ENCODE data around the gene CORO2A. TPM values are rescaled to one million over a fixed set of nuclear protein-coding genes. Genes with fewer than 3 reads are reported as not detected.
A peak's percentile ranks its signal among the peaks of the same experiment; 100 is the strongest.

CORO2A gene
- total and polyA plus RNA-seq, 7 donors, result 0.09 to 0.30 (median 0.12) TPM

DNA sequence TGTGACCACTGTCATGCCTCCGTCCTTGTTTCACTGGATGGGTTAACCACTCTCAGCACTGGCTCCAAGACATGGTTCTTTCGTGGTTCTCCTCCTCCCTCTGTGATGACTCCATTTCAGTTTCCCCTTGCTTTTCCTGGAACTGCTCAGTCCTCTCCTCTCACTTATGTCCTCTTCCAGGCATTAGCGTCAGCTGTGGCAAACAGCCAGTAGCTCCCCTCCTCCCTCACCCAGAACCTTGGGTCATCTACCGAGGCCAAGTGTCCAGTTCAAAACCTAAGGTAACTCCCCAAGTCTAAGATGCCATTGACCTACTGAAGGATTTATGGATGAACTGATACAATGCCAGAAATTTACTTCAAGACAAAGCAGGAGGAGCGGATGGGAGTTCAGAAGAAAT is 9.8 kb upstream of the CORO2A start:
- intact Hi-C loops (cut with DNase I), result no loop called here
- no peak for TF ChIP-seq CTCF (IDR thresholded peaks at IDR 0.05)
- Histone ChIP-seq H3K9me3 (no peaks in the 10 kb centered on the region), H3K27me3 (ENCODE audit: insufficient read depth in 3 of 3, low read length in 2 of 3) (no peaks in the 10 kb centered on the region), H3K27ac (no peak overlapping the region), H3K4me1 (peaks cover 3% of the 10 kb centered on the region), H3K36me3 (ENCODE audit: insufficient read depth in 1 of 2, low read depth in 1 of 2) (no peaks in the 10 kb centered on the region), H3K4me3 (no peak overlapping the region)
- no peak for ATAC-seq
- 49 to 52% (median 51%) methylated on average over 5 of the region's 5 CpGs for WGBS, 3 donors
- peak in 1 of 2 donors; percentile 1 for DNase-seq

DNA sequence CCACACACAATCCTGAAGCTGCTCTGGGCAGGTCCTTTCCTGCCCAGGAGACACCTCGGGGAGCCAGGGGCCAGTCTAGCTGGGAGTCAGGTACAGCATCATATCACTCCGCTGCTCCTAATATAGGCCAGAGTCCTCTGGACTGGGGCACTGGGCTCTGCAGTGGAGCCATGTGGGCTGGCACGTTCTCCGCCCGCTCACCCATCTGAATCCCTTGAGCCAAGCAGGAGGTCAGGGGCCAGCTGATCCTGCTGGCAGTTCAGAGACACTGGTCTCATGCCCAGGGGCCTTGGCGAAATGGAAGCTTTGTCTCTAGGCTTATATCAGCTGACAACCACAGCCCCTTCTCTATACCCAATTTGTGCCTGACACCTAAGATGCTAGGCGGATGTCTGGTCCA is 9.3 kb upstream of the CORO2A start:
- no peaks in the 10 kb centered on the region for H3K27me3 ChIP-seq (ENCODE audit: insufficient read depth in 3 of 3, low read length in 2 of 3)
- TF ChIP-seq CTCF (IDR thresholded peaks at IDR 0.05), result no peak
- 79 to 81% (median 81%) methylated on average over 7 of the region's 7 CpGs for WGBS, 3 donors
- intact Hi-C loops (cut with DNase I), result no loop called here
- no peak overlapping the region for H3K27ac ChIP-seq
- ATAC-seq, result no peak
- H3K36me3 ChIP-seq (ENCODE audit: insufficient read depth in 1 of 2, low read depth in 1 of 2), result no peaks in the 10 kb centered on the region
- no peak overlapping the region for H3K4me3 ChIP-seq
- peak in 1 of 2 donors; percentile 22 for DNase-seq
- H3K4me1 ChIP-seq, result peaks cover 3% of the 10 kb centered on the region
- H3K9me3 ChIP-seq, result no peaks in the 10 kb centered on the region

DNA sequence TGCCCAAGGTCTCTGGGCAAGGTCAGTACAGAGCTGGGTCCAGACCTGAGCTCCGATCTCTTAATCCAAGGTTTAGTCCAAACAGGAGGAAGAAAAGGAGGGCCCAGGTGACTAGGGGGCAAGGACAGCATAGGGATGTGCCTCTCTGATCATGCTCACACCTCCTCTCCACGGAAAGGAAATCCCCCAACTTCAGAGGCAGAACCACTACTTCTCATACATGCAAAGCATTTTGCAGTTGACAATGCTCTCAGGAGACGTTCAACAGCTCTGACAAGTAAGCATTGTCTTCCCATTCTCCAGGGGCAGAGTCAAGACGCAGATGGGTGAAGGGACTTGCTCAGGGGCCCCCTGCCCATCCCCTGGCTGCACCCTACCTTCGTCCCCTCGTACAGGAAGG is 8.7 kb upstream of the CORO2A start:
- 81 to 86% (median 84%) methylated on average over 6 of the region's 6 CpGs for WGBS, 3 donors
- H3K4me1 ChIP-seq, result peaks cover 3% of the 10 kb centered on the region
- no peaks in the 10 kb centered on the region for H3K9me3 ChIP-seq
- intact Hi-C loops (cut with DNase I), result no loop called here
- H3K36me3 ChIP-seq (ENCODE audit: insufficient read depth in 1 of 2, low read depth in 1 of 2), result no peaks in the 10 kb centered on the region
- no peak for TF ChIP-seq CTCF (IDR thresholded peaks at IDR 0.05)
- no peaks in the 10 kb centered on the region for H3K27me3 ChIP-seq (ENCODE audit: insufficient read depth in 3 of 3, low read length in 2 of 3)
- H3K4me3 ChIP-seq, result no peak overlapping the region
- ATAC-seq (no peak), DNase-seq (no peak)
- H3K27ac ChIP-seq, result no peak overlapping the region

GRCh38 chr9:98199388-98200033 is 7.1 kb upstream of the CORO2A start:
- TF ChIP-seq CTCF (IDR thresholded peaks at IDR 0.05), result no peak
- Histone ChIP-seq H3K36me3 (ENCODE audit: insufficient read depth in 1 of 2, low read depth in 1 of 2) (no peaks in the 10 kb centered on the region), H3K9me3 (no peaks in the 10 kb centered on the region), H3K27ac (no peak overlapping the region), H3K4me3 (no peak overlapping the region), H3K4me1 (no peaks in the 10 kb centered on the region), H3K27me3 (ENCODE audit: insufficient read depth in 3 of 3, low read length in 2 of 3) (no peaks in the 10 kb centered on the region)
- intact Hi-C loops (cut with DNase I), result no loop called here
- ATAC-seq (no peak), DNase-seq (no peak)
- WGBS, 3 donors, result 74 to 81% (median 77%) methylated on average over 17 to 20 of the region's 20 CpGs

- Histone ChIP-seq H3K36me3 (ENCODE audit: insufficient read depth in 1 of 2, low read depth in 1 of 2) (no peaks in the 10 kb centered on the region), H3K27ac (no peak overlapping the region), H3K4me1 (peaks cover 4% of the 10 kb centered on the region), H3K9me3 (no peaks in the 10 kb centered on the region), H3K4me3 (no peak overlapping the region), H3K27me3 (ENCODE audit: insufficient read depth in 3 of 3, low read length in 2 of 3) (peaks cover 0 to 4% (median 0%) of the 10 kb centered on the region in 3 donors)
- no peak for TF ChIP-seq CTCF (IDR thresholded peaks at IDR 0.05)
- intact Hi-C loops (cut with DNase I), result no loop called here
- DNase-seq (no peak), ATAC-seq (no peak)
- 68 to 71% (median 69%) methylated on average over 4 of the region's 4 CpGs for WGBS, 3 donors
Observed at GRCh38 chr9:98195671-98196070, 3.2 kb upstream of the CORO2A start.
